ENCODE results near the gene TFDP2. TPM values are rescaled to one million over a fixed set of nuclear protein-coding genes. Genes with fewer than 3 reads are reported as not detected.
"Not testable (repeated sequence)": the region's sequence is repeated elsewhere in the genome, so short reads cannot be mapped to it uniquely, and the experiment has no call there.

Gene TFDP2
- total and polyA plus RNA-seq, 11 donors, result 18.3 to 80.9 (median 52.2) TPM

GRCh38 chr3:141979050-141979671, 170.2 kb downstream of the TFDP2 start:
- 88 to 93% (median 91%) methylated on average over 5 of the region's 5 CpGs for WGBS, 4 donors
- no peak overlapping the region for H3K27ac ChIP-seq
- ATAC-seq (no peak), DNase-seq (no peak)
- intact Hi-C loops (cut with DNase I), result no loop called here
- H3K9me3 ChIP-seq, result no peaks in the 10 kb centered on the region
- H3K36me3 ChIP-seq, result peaks cover 0 to 35% (median 15%) of the 10 kb centered on the region in 9 donors
- H3K4me3 ChIP-seq, result no peak overlapping the region
- H3K4me1 ChIP-seq, result no peaks in the 10 kb centered on the region
- no peaks in the 10 kb centered on the region for H3K27me3 ChIP-seq
- TF ChIP-seq, protein P1, sequence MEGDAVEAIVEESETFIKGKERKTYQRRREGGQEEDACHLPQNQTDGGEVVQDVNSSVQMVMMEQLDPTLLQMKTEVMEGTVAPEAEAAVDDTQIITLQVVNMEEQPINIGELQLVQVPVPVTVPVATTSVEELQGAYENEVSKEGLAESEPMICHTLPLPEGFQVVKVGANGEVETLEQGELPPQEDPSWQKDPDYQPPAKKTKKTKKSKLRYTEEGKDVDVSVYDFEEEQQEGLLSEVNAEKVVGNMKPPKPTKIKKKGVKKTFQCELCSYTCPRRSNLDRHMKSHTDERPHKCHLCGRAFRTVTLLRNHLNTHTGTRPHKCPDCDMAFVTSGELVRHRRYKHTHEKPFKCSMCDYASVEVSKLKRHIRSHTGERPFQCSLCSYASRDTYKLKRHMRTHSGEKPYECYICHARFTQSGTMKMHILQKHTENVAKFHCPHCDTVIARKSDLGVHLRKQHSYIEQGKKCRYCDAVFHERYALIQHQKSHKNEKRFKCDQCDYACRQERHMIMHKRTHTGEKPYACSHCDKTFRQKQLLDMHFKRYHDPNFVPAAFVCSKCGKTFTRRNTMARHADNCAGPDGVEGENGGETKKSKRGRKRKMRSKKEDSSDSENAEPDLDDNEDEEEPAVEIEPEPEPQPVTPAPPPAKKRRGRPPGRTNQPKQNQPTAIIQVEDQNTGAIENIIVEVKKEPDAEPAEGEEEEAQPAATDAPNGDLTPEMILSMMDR (IDR thresholded peaks at IDR 0.05), result no peak
- TF ChIP-seq POLR2A (IDR thresholded peaks at IDR 0.05), result no peak

DNA sequence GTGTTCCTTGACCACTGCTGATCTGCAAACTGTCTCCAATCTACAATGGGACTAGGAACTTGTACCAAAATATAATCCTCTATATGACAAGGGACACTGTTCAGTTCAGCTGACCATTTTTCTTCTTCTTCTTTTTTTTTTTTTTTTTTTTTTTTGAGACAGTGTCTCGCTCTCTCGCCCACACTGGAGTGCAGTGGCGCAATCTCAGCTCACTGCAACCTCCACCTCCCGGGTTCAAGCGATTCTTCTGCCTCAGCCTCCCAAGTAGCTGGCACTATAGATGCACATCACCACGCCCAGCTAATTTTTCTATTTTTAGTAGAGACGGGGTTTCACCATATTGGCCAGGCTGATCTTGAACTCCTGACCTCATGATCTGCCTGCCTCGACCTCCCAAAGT, 174.6 kb downstream of the TFDP2 start:
- intact Hi-C loops (cut with DNase I); H3K4me1 ChIP-seq; H3K4me3 ChIP-seq; H3K27me3 ChIP-seq; H3K27ac ChIP-seq; H3K9me3 ChIP-seq; DNase-seq; ATAC-seq: not testable (repeated sequence)
- peaks cover 0 to 52% (median 15%) of the 10 kb centered on the region in 9 donors for H3K36me3 ChIP-seq
- 96 to 97% (median 97%) methylated on average over 8 of the region's 8 CpGs for WGBS, 4 donors

DNA sequence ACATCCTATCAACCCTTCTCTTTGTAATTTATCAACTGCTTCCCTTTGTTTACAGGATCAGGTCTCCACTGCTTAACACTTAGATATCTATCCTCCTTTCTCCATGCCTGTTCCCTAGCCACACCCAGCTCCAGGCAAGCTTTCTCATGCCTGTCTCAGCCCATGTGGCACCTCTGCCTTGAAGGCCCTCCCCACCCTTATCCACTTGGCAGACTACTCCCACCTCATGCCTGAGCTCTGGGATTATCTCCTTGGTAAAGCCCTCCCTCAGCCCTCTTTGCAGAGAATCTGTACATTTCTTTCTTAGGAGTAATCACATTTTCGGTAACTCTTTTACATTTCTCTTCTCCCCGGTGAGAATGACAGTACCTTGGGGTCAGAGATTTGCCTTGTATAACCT, 176.9 kb downstream of the TFDP2 start:
- H3K36me3 ChIP-seq, result peaks cover 0 to 56% (median 18%) of the 10 kb centered on the region in 9 donors
- intact Hi-C loops (cut with DNase I), result no loop called here
- no peaks in the 10 kb centered on the region for H3K9me3 ChIP-seq
- H3K4me3 ChIP-seq, result no peak overlapping the region
- H3K4me1 ChIP-seq, result no peaks in the 10 kb centered on the region
- H3K27me3 ChIP-seq, result no peaks in the 10 kb centered on the region
- ATAC-seq (no peak), DNase-seq (no peak)
- H3K27ac ChIP-seq, result no peak overlapping the region
- WGBS, 4 donors, result 81 to 90% (median 84%) methylated on average over 2 of the region's 2 CpGs
- TF ChIP-seq POLR2A (IDR thresholded peaks at IDR 0.05), result no peak
- TF ChIP-seq, protein P1 (IDR thresholded peaks at IDR 0.05), result no peak

- WGBS, 4 donors, result 91 to 99% (median 95%) methylated on average over 1 of the region's 1 CpG
- intact Hi-C loops (cut with DNase I), result no loop called here
- ATAC-seq (no peak), DNase-seq (no peak)
- no peaks in the 10 kb centered on the region for H3K27me3 ChIP-seq
- H3K4me1 ChIP-seq, result no peaks in the 10 kb centered on the region
- no peak for TF ChIP-seq POLR2A (IDR thresholded peaks at IDR 0.05)
- TF ChIP-seq, protein P1 (IDR thresholded peaks at IDR 0.05), result no peak
- no peak overlapping the region for H3K4me3 ChIP-seq
- H3K9me3 ChIP-seq, result no peaks in the 10 kb centered on the region
- no peak overlapping the region for H3K27ac ChIP-seq
- H3K36me3 ChIP-seq, result peaks cover 0 to 56% (median 18%) of the 10 kb centered on the region in 9 donors
Measured at GRCh38 chr3:141971571-141971970, 177.8 kb downstream of the TFDP2 start.

- no peak for TF ChIP-seq POLR2A (IDR thresholded peaks at IDR 0.05)
- TF ChIP-seq, protein P1 (IDR thresholded peaks at IDR 0.05), result no peak
- H3K4me3 ChIP-seq, result no peak overlapping the region
- no peak for ATAC-seq
- 93 to 94% (median 93%) methylated on average over 6 of the region's 6 CpGs for WGBS, 4 donors
- intact Hi-C loops (cut with DNase I), result no loop called here
- H3K9me3 ChIP-seq, result no peaks in the 10 kb centered on the region
- DNase-seq, result no peak
- no peaks in the 10 kb centered on the region for H3K4me1 ChIP-seq
- no peak overlapping the region for H3K27ac ChIP-seq
- H3K36me3 ChIP-seq, result peaks cover 0 to 43% (median 14%) of the 10 kb centered on the region in 9 donors
- H3K27me3 ChIP-seq, result no peaks in the 10 kb centered on the region
Measured at GRCh38 chr3:141969711-141970110, 179.6 kb downstream of the TFDP2 start.
